Ascending aorta (tissue), 2 donors: ENCODE measurements around the gene SHANK3. TPM values are rescaled to one million over a fixed set of nuclear protein-coding genes. Genes with fewer than 3 reads are reported as not detected.

Experiments used
- DNase-seq, 2 donors: peaks; one replicate each; pipeline ENCODE4 v3.0.0-alpha.2; 2019; ENCODE audit warnings: low spot score in 2 of 2
- H3K27ac ChIP-seq, 2 donors: fragments of 200-600 bp; sonication (generic); one replicate each; pipeline ENCODE4 v1.5.1; 2016 to 2017; ENCODE audit warnings: mild to moderate bottlenecking in 1 of 2
- H3K27me3 ChIP-seq: fragments of 200-600 bp; sonication (generic); one replicate; pipeline ENCODE4 v1.5.1; 2017
- H3K36me3 ChIP-seq, 2 donors: fragments of 200-600 bp; sonication (generic); one replicate each; pipeline ENCODE4 v1.5.1; 2016
- H3K4me1 ChIP-seq, 2 donors: fragments of 200-600 bp; sonication (generic); one replicate each; pipeline ENCODE4 v1.5.1; 2016 to 2017; ENCODE audit warnings: mild to moderate bottlenecking in 1 of 2
- H3K4me3 ChIP-seq, 2 donors: fragments of 200-600 bp; sonication (generic); one replicate each; pipeline ENCODE4 v1.5.1; 2016 to 2017; ENCODE audit warnings: mild to moderate bottlenecking in 1 of 2
- H3K9me3 ChIP-seq, 2 donors: fragments of 200-600 bp; sonication (generic); one replicate each; pipeline ENCODE4 v1.5.1; 2016
- CTCF ChIP-seq, 3 experiments: fragments of 200-600 bp in 2 of 3; fragments of 450-650 bp in 1 of 3; sonication (generic) in 2 of 3; IDR thresholded peaks; one replicate each; pipeline ENCODE4 v1.5.1; 2016 to 2019; ENCODE audit warnings: antibody characterized with exemption in 3 of 3, mild to moderate bottlenecking in 1 of 3, moderate library complexity in 1 of 3
- intact Hi-C: fragments of 100-400 bp; cut with DNase I; formaldehyde crosslinking; loops from one replicate; pipeline ENCODE4 v1.15.1; 2023
- total RNA-seq: library from RNA; depleted of rRNA; stranded (reverse); fragments of >200 nt; gene quantifications from one replicate; pipeline ENCODE4 v1.1.0, GENCODE V29; 2016

The SHANK3 gene
- total RNA-seq, 1 donor from 2014 or later, result 128 TPM

DNA sequence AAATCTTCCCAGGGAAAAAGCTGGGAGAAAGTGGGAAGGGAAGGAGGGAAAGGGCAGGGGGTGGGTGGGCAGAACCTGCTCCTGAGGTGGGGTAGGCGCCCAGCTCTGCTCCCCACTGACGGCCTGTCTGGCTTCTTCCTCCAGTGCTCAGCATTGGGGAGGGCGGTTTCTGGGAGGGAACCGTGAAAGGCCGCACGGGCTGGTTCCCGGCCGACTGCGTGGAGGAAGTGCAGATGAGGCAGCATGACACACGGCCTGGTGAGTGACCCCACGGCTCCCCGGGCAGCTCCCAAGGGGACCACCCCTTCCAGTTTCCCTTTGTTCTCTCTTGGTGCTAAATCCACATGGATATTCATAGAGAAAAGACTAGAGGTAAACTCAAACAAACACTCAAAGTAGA is 25.9 kb downstream of the SHANK3 start:
- Histone ChIP-seq H3K27me3 (no peaks in the 10 kb centered on the region), H3K4me3 (no peak overlapping the region), H3K9me3 (no peaks in the 10 kb centered on the region), H3K27ac (no peak overlapping the region), H3K36me3 (no peaks in the 10 kb centered on the region), H3K4me1 (no peaks in the 10 kb centered on the region)
- intact Hi-C loops, result no loop called here
- DNase-seq, result peak in 1 of 2 donors; percentile 34
- no peak for TF ChIP-seq CTCF (IDR thresholded peaks at IDR 0.05)

DNA sequence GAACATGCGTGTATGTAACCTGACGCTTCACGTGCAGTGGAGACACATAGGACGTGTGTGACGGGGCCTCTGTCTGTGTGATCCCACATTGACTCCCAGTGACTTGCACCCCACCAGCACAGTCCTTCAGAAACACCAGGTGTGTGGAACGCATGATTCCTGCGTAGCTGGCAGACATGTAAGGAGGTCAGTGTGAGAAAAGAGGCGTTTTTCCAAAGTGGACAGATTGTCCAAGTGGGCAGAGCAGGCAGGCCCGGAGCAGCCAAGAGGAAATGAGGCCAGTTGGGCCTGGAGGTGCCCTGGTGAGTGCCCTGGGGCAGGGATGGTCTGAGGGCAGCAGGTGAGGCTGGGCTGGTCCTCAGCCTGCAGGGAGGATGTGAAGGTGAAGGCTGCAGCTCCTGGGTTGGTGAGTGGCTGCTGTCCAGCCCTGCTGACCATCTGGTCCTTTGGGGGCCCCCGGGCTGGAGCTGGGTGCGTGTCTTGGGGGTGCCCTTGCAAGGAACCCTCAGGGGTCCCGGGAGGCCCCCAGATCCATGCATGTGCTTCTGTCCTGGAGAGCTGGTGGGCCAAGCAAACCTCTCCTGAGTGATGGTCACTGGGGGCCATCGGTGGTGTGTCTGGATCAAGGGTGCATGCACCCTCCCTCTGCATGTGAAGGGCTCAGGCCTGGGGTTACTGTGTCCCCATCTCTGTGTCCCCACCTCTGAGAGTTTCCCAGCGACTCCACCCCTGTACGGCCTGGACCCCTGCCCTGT is 26.6 kb downstream of the SHANK3 start:
- TF ChIP-seq CTCF (IDR thresholded peaks at IDR 0.05), result no peak
- H3K9me3 ChIP-seq, result no peaks in the 10 kb centered on the region
- no peak overlapping the region for H3K4me3 ChIP-seq
- intact Hi-C loops, result no loop called here
- peak in 1 of 2 donors; percentile 50 for DNase-seq
- H3K27ac ChIP-seq, result no peak overlapping the region
- no peaks in the 10 kb centered on the region for H3K4me1 ChIP-seq
- H3K36me3 ChIP-seq, result no peaks in the 10 kb centered on the region
- H3K27me3 ChIP-seq, result no peaks in the 10 kb centered on the region

DNA sequence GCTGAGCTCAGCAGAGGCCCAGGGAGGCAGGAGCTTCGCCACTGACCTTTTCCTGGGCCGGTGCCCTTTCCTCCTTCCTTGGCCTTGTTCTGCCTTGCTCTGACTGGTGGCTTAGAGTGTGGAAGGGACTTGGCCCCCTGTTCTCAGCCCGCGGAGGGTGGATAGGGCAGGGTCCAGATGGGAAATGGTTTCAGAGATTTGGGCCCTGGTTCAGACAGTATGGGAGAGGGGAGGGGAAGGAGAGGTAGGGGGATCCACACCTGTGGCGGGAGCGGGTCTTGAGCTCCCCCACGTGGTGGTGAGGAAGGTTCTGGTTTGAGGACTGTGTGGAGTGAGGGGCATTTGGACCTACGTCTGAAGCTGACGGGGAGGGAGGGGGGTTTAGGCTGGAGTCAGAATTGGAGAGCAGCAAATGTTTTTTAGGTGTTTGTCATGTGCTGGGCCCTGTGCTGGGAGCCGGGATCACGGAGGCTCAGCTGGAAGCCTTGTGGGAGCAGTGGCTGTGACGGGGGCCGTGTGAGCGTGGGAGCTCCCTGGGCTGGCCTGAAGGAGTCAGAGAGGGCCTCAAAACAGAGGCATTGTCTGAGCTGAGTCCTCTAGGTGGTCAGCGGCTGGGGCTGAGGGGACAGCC is 27.2 kb downstream of the SHANK3 start:
- no peak for TF ChIP-seq CTCF (IDR thresholded peaks at IDR 0.05)
- no peaks in the 10 kb centered on the region for H3K4me1 ChIP-seq
- intact Hi-C loops, result no loop called here
- H3K9me3 ChIP-seq, result no peaks in the 10 kb centered on the region
- H3K4me3 ChIP-seq, result no peak overlapping the region
- H3K27ac ChIP-seq, result no peak overlapping the region
- DNase-seq, result peak in 1 of 2 donors; percentile 51
- no peaks in the 10 kb centered on the region for H3K27me3 ChIP-seq
- H3K36me3 ChIP-seq, result no peaks in the 10 kb centered on the region

- DNase-seq, result peak in 1 of 2 donors; percentile 59
- TF ChIP-seq CTCF (IDR thresholded peaks at IDR 0.05), result no peak
- intact Hi-C loops, result no loop called here
These were observed 27.9 kb downstream of the SHANK3 start for GRCh38 chr22:50700387-50701075.

GRCh38 chr22:50701076-50701419 is 28.4 kb downstream of the SHANK3 start:
- no peaks in the 10 kb centered on the region for H3K36me3 ChIP-seq
- H3K4me1 ChIP-seq, result no peaks in the 10 kb centered on the region
- H3K9me3 ChIP-seq, result no peaks in the 10 kb centered on the region
- no peaks in the 10 kb centered on the region for H3K27me3 ChIP-seq
- no peak overlapping the region for H3K4me3 ChIP-seq
- no peak overlapping the region for H3K27ac ChIP-seq
- TF ChIP-seq CTCF (IDR thresholded peaks at IDR 0.05), result no peak
- peak in 1 of 2 donors; percentile 53 for DNase-seq
- intact Hi-C loops, result no loop called here

More at GRCh38 chr22:50700387-50701075, 27.9 kb downstream of the SHANK3 start:
- Histone ChIP-seq H3K4me3 (no peak overlapping the region), H3K9me3 (no peaks in the 10 kb centered on the region), H3K36me3 (no peaks in the 10 kb centered on the region), H3K4me1 (no peaks in the 10 kb centered on the region), H3K27me3 (no peaks in the 10 kb centered on the region), H3K27ac (no peak overlapping the region)
